A673 (cell line): ENCODE measurements around the gene HK1.

Source experiments
- CTCF ChIP-seq: fragments of 300-800, 200-600 bp; sonication (generic); conservative IDR thresholded peaks from 2 replicates; pipeline ENCODE4 v1.5.1; 2017; ENCODE audit warnings: low read depth, mild to moderate bottlenecking, antibody characterized with exemption, low read length, moderate library complexity, mixed read lengths
- EZH2 ChIP-seq: fragments of 200-600 bp; sonication (generic); IDR thresholded peaks from 2 replicates; pipeline ENCODE4 v1.6.1; 2017; ENCODE audit warnings: borderline replicate concordance, low read depth, mild to moderate bottlenecking, mixed read lengths, antibody characterized with exemption, low read length; ENCODE audit not compliant: poor library complexity, severe bottlenecking

- TF ChIP-seq CTCF: peak; percentile 83
- TF ChIP-seq EZH2: no peak
Measured at GRCh38 chr10:69413221-69413865, 135.0 kb downstream of the HK1 start.
